GM19438 (cell line): ENCODE measurements around the gene KCNMA1.
"Not testable (repeated sequence)": the region's sequence is repeated elsewhere in the genome, so short reads cannot be mapped to it uniquely, and the experiment has no call there.

Source experiments
- ATAC-seq: cut with Tn5 transposase; IDR thresholded peaks from one replicate; pipeline ENCODE4 v1.9.1; 2021; ENCODE audit warnings: low read depth; ENCODE audit not compliant: unreplicated experiment

KCNMA1 gene

DNA sequence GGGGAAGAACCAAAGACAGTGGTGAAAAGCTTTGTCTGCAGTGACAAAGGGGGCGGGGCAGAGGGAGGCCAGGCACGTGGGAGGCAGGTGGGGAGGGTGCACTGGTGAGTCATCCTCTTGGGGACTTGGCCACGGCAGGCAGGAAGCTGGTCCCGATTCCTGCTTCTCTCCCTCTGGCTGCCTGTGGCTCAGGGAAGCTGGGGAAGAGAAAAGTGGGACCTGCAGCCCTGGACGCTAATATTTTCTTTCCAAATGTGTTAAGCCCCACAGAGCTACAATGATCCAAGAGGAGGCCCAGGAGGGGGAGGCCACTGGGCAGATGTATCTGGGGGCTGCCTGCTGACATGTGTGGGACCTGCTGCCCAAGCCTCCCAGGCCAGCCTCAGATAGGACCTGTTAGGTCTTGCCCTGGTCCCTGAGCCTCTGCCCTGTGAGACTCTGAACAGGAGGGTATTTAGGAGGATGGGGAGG is 231.8 kb downstream of the KCNMA1 start:
- no peak for ATAC-seq

DNA sequence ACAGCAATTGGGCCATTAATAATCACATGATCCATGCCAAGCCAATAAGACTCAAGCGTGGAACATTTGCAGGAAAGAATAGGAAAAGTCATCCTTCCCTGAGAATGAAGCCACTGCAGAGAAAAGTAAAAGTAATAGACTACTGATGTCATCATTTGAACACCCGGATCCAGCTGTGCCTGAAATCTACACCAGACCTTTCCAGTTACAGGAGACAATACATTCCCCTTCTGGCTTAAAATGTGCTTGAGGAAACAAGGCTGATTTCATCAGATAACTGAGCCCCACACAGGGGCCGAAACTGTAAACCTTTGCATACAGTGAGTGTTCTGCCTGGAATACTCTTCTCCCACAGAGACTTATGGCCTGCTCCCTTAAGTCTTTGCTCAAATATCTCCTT is 232.8 kb downstream of the KCNMA1 start:
- ATAC-seq = no peak

DNA sequence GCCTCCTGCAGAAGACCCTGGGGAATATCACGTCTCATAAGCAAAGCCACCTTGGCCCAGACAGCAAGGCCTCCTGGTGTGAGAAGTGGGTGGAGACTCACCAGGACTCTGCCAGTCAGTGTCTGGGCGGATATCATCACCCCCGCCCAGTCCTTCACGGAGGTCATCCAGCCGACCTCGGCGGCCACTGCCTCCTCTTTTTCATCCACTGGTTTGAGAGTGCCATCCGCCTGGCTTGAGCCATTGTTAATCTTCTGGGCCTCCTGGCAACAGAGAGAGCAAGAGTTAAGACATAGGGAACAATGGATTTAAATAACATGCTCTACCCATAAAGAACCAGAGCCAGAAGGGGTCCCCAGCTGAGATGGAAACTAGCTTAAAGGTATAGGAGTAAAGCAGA is 233.8 kb downstream of the KCNMA1 start:
- ATAC-seq = no peak

DNA sequence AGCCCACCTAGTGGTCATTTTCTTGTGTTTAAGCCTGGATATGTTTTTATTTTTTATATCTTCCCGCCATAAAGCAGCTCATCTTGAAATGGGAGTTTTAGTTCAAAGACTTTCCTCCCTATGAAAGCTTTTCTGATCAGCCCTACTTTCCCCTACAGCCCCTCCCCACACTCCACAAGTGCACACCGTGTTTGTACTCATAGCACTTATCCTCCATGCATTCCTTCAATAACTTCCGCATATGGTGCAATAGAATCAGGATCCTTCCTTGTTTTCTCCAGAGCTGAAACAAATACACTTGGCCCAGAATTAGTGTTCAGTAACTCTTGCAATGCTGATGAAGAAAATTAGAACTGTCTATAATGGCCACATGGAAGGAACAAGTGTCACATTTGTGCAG is 235.9 kb downstream of the KCNMA1 start:
- ATAC-seq = no peak

DNA sequence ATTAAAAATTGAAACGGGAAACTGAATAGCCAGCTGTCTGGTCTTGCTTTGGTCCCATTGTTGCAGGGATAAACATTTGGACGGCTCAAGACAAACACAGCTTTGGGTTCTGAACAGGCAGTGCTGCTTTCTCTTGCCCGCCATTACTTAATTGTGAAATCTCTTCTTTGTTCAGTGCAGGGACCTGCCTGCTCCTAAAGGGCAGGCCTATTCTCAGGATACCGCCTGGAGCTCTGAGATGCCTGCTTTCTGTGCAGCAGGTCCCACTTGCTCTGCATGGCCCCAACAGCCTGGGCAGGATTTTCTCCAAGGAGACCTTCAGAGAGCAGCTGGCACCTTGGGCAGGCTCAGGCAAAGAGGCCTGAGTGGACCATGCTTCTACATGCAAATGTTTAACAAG is 237.6 kb downstream of the KCNMA1 start:
- ATAC-seq = no peak

DNA sequence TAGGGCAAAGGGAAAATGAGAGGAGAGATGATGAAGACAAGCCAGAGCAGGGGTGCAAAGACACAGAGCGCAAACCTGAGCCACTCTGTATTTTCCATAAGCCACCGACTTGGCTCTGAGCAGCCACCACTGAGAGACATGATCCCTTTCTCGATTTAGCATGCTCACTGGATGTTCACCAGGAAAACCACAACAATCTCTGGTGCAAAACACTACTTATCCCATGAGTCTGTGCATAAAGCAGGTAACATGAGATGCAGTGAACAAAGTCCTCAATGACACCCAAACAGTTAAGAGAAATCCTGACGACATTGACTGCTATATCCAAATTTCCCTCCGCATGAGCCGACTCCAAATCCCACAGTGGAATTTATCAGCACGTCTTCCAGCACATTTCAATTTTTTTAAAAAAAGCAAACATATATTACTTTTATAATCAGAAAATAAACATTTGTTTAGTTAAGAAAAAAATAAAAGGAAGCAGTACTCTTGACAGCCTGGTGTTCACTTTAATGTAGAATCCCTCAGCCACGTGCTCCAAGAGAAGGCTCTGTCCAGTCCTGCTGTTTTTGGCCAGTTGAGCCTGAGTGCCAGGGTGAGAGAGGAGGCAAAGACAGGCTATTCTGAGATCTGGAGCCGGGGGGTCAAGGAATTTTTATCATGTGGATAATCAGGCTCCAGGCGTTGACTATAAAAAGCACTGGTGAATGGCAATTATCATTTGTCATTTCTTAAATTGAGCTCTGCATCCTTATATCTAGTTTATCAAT is 238.4 kb downstream of the KCNMA1 start:
- no peak for ATAC-seq

DNA sequence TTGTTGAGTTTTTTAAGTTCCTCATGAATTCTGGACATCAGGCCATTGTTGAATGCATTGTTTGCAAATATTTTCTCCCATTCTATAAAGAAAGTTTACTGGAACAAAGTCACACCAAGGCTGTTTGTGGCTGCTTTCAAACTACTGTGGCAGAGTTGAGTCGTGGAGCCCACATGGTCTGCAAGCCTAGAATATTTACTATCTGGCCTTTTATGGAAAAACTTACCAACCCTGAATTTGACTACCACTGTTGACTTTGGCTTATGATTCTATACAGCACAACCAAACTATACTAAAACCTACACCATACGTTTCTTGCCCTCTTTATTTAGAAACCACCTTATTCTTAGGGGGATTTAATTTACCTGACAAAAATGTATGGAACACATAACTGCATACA is 239.1 kb downstream of the KCNMA1 start:
- no peak for ATAC-seq

DNA sequence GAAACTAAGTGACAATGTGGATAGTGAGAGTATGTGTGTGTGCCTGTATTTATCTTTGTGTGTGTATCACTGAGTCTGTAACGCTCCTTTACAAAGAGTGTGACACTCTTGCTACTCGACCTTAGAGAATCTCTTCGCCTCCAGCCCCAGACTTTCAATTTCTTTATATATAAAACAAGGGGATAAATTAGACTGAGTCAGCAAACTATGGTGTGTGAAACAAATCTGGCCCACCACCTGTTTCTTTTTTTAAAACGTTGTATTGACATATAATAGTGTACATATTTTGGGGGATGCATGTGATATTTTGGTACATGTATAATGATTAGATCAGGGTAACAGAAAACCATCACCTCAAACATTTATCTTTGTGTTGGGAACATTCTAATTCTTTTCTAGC is 240.5 kb downstream of the KCNMA1 start:
- no peak for ATAC-seq

- ATAC-seq = no peak
Measured at GRCh38 chr10:77396290-77396689, 241.3 kb downstream of the KCNMA1 start.

DNA sequence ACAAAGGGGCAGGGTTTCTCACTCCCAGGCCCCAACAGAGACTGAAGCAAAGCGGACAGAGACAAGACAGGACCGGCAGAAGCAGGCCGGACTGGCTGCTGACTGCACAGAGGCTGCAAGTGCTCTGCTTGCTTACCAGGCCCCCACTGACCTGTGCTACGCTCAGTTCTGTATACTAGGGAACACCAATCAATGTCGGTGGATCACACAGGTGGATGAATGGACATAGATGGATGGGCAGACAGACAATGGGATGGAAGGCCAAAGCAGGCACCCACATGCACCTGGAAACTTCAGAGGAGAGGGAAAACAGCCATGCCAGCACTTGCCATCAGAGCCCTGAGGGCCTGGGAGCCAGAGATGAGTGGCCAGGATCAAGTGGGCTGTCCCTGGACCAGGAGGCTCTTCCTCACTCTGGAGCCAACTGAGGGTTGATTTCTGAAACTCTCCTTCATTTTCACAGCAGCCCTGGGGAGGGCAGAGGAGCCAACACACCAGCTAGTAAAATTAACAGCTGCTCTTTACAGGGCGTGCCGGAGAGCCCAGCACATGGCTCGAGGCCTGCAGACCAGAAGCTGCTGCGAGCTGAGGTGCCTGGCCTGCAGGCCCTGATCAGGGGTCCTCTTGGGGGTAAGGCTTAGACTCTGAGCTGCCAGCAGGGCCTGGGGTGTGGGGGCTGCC is 243.6 kb downstream of the KCNMA1 start:
- no peak for ATAC-seq

GRCh38 chr10:77393411-77393810 is 244.2 kb downstream of the KCNMA1 start:
- ATAC-seq = no peak

DNA sequence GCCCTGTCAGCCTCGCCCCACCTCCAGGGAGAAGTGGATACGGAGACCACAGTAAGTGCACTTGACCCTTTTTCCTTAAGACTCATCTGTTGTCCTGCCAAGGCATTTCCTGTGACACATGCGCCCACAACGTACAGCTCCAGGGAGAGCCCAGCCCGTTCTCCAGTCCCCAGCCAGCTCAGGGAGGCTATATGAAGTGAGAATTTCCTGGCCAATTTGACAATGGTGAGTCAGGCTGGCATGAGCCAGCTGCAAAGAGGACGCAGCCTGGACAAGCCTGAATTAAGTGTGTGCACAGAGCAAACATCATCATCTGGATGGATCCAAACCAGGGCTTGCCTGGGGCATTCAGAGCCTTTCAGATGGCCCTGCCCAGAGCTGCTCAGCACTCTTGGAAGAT is 244.8 kb downstream of the KCNMA1 start:
- no peak for ATAC-seq

GRCh38 chr10:77392236-77392721 is 245.3 kb downstream of the KCNMA1 start:
- ATAC-seq = no peak

- ATAC-seq = no peak
Measured at GRCh38 chr10:77391605-77392235, 245.9 kb downstream of the KCNMA1 start.

DNA sequence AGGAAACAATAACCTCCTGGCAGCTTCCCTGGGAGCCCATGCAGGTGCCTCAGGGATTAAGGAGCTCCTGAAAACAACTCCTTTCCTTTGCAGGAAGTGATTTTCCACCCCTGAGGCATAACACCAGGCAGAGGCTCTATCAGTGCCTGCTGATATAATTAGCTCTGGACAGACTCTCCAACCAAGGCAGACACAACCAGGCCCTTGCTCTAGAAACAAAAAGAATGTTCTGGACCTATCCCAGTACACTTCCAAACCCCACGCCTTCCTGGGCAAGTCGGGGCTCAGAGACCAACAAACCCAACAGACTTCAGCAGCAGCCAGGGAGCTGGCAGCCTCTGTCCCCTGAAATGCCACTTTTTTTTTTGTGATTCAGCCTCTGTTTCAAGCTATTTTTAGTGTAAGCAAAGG is 247.1 kb downstream of the KCNMA1 start:
- no peak for ATAC-seq

- ATAC-seq = no peak
Measured at GRCh38 chr10:77388571-77389100, 249.0 kb downstream of the KCNMA1 start.

DNA sequence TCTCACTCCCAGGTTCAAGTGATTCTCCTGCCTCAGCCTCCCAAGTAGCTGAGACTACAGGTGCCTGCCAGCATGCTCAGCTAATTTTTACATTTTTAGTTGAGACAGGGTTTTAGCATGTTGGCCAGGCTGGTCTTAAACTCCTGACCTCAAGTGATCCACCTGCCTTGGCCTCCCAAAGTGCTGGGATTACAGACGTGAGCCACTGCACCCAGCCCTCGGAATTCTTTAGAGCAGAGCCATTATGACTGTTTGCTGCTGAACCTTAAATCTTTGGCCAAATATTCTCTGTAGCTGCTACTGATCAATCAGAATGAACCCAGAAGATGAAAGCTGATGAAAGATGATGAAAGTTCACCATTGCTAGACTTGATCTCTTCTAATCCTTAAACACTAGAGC is 249.9 kb downstream of the KCNMA1 start:
- not testable (repeated sequence) for ATAC-seq

DNA sequence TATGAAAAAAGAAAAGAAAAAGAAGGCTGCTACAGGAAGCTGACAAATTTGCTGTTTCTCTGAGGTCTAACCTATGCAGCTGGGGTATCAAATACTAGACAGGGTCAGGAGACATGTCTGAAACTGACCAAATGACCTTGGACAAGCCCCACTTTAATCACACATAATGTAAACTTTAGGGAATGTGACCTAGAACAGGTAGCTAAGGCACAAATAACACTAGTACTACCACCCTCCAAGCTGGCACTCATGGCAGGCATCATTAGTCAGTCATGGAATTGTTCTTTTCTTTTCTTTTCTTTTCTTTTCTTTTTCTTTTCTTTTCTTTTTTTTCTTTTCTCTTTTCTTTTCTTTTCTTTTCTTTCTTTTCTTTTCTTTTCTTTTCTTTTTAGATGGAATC is 250.4 kb downstream of the KCNMA1 start:
- no peak for ATAC-seq

DNA sequence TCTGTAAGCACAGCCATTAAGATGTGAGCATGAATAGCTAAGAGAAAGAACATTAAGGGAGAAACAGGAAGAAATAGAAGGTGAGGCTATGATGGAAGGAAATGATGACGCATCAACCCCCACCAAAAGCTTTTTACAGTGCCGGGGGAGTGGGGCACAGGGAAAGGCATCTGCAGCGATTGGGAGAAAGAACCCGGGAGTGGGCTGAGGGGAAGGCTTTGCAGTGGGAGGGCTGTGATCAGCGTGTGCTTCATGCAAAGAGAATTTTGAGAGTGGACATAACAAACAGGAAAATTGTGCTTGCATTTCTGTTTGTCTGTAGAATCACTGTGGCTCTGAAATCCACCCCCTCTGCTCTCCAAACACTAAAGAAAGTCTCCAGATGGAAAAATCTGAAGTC is 250.8 kb downstream of the KCNMA1 start:
- no peak for ATAC-seq

GRCh38 chr10:77386365-77386764 is 251.2 kb downstream of the KCNMA1 start:
- no peak for ATAC-seq

DNA sequence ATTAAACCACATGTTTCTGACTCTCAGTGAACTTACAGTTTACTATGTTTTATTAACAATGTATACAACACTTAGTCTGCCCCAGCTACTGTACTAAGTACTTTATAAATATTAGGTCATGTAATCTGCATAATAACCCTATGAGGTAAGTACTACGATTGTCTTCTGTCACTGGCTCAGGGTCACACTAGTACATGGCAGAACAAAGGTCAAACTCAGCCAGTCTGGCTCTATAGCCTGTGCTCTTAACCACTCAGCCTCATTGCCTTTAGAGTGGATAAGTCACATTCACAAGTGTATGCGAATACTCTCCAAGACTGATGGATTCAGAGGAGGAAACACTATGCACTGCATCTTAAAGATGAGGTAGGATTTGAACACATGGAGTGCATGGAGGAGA is 252.3 kb downstream of the KCNMA1 start:
- no peak for ATAC-seq
